PFSK-1 (cell line): Measurements from ENCODE around the gene PSG4. TPM values are rescaled to one million over a fixed set of nuclear protein-coding genes. Genes with fewer than 3 reads are reported as not detected.
"Not testable (repeated sequence)": the region's sequence is repeated elsewhere in the genome, so short reads cannot be mapped to it uniquely, and the experiment has no call there.

Experiments
- FOXP2 ChIP-seq: optimal IDR thresholded peaks from 2 replicates; pipeline ENCODE3; 2011; ENCODE audit warnings: borderline replicate concordance, control low read depth, inconsistent platforms; ENCODE audit not compliant: insufficient read depth; ENCODE audit errors: extremely low read length, extremely low read depth
- POLR2AphosphoS5 ChIP-seq: IDR thresholded peaks from 2 replicates; pipeline ENCODE4 v1.6.1; 2012; ENCODE audit warnings: low read depth, mild to moderate bottlenecking, control low read depth, low read length, moderate library complexity
- SIN3A ChIP-seq: IDR thresholded peaks from 2 replicates; pipeline ENCODE4 v1.6.1; 2012; ENCODE audit warnings: mild to moderate bottlenecking, low read length, moderate library complexity, borderline replicate concordance; ENCODE audit not compliant: insufficient read depth
- TAF1 ChIP-seq: IDR thresholded peaks from 2 replicates; pipeline ENCODE4 v1.6.1; 2012; ENCODE audit warnings: low read length, control low read depth, borderline replicate concordance; ENCODE audit not compliant: insufficient read depth
- polyA plus RNA-seq: library from polyadenylated mRNA; unstranded; fragments of >200 nt; gene quantifications from one replicate; pipeline ENCODE4 v1.2.1, GENCODE V29; 2012; ENCODE audit warnings: low read depth, missing spikeins; ENCODE audit not compliant: insufficient read length
- TF ChIP-seq, protein P1 (sequence below), 2 experiments: IDR thresholded peaks; 2 replicates each; pipeline versions ENCODE4 v1.6.1 to v1.8.0; 2011 to 2012; ENCODE audit warnings: low read depth in 2 of 2, low read length in 2 of 2, control low read depth in 1 of 2, inconsistent platforms in 1 of 2, mild to moderate bottlenecking in 1 of 2, moderate library complexity in 1 of 2; ENCODE audit not compliant: insufficient read depth in 1 of 2

The PSG4 gene
- polyA plus RNA-seq: not detected

DNA sequence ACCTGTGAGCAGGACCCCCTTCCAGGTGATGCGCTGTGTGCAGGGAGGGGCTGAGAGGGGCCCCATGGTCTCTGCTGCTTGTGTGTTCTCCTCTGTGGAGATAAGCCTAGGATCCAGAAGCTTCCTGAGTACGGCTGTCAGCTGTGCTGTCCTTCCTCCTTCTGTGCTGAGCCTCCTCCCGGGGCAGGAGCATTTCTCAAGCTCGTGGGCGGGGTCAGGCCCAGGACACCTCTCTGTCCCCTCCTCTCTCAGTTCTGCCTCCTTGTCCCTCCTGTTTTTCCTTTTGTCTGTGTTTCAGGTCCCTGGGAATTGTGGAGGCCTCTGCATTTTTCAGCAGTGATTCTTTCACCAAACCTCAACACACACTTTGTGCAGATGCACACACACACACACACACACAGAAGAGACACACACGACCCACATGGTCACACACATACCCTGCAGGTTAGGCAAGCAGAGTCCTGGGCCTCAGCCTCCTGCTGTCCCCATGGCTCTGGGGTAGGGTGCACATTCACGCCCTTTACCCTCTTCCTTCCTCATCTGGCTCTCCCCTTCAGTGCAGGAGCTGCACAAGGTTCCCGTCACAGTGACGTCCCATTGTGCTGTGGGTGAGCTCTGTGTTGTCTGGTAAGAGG, at the start of gene PSG4:
PSG4 (minus strand) TSS at position 168 of the 635 bp plus-strand sequence; CDS start at position 66, 102 bp downstream.
- TF ChIP-seq TAF1, SIN3A: not testable (repeated sequence)
- TF ChIP-seq, protein P1, sequence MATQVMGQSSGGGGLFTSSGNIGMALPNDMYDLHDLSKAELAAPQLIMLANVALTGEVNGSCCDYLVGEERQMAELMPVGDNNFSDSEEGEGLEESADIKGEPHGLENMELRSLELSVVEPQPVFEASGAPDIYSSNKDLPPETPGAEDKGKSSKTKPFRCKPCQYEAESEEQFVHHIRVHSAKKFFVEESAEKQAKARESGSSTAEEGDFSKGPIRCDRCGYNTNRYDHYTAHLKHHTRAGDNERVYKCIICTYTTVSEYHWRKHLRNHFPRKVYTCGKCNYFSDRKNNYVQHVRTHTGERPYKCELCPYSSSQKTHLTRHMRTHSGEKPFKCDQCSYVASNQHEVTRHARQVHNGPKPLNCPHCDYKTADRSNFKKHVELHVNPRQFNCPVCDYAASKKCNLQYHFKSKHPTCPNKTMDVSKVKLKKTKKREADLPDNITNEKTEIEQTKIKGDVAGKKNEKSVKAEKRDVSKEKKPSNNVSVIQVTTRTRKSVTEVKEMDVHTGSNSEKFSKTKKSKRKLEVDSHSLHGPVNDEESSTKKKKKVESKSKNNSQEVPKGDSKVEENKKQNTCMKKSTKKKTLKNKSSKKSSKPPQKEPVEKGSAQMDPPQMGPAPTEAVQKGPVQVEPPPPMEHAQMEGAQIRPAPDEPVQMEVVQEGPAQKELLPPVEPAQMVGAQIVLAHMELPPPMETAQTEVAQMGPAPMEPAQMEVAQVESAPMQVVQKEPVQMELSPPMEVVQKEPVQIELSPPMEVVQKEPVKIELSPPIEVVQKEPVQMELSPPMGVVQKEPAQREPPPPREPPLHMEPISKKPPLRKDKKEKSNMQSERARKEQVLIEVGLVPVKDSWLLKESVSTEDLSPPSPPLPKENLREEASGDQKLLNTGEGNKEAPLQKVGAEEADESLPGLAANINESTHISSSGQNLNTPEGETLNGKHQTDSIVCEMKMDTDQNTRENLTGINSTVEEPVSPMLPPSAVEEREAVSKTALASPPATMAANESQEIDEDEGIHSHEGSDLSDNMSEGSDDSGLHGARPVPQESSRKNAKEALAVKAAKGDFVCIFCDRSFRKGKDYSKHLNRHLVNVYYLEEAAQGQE (IDR thresholded peaks at IDR 0.05; ENCODE audit: insufficient read depth in 1 of 2, low read depth in 2 of 2, low read length in 2 of 2): not testable (repeated sequence)

DNA sequence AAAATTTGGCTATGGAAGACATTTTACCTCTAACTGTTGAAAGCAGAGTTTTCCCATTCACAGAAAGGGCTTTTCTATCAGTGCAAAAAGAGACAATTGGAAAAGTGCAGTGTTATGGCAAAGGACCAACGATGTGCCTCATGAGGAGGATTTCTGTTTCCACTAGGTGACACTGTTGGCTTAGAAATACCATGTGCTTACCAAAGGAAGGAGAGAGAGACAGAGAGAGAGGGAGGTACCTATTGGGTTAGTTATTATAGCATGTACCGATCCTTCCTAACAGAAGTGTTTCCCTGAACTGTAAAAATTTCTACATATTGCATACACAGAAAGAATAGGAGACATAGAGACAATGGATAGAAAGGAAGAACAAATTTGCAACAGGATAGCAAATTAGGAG, 23.9 kb upstream of the PSG4 start:
- TF ChIP-seq, protein P1 (IDR thresholded peaks at IDR 0.05; ENCODE audit: insufficient read depth in 1 of 2, low read depth in 2 of 2, low read length in 2 of 2): no peak
- TF ChIP-seq TAF1 (no peak), SIN3A (no peak), FOXP2 (no peak), POLR2AphosphoS5 (no peak)

DNA sequence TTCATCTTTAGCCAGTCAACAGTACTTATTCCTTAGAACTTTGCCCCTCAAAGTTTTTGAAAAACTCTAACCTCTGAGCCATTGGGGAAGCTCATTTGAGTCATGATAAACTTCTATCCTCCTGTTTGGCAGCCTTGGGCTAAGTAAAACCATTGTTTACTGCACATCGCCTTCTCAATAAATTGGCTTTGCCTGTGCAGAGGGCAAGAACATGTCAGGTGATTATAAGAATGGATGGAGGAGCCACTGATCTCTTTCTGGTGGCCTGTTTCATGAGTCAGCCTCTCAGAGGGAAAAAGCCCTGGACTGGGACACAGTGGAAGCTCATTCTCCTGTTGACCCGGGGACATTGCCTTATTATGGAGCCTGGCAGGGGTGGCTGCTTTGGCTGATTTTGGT, 19.4 kb upstream of the PSG4 start:
- TF ChIP-seq SIN3A (no peak), TAF1 (no peak), POLR2AphosphoS5 (no peak), FOXP2 (no peak)
- TF ChIP-seq, protein P1 (IDR thresholded peaks at IDR 0.05; ENCODE audit: insufficient read depth in 1 of 2, low read depth in 2 of 2, low read length in 2 of 2): no peak

DNA sequence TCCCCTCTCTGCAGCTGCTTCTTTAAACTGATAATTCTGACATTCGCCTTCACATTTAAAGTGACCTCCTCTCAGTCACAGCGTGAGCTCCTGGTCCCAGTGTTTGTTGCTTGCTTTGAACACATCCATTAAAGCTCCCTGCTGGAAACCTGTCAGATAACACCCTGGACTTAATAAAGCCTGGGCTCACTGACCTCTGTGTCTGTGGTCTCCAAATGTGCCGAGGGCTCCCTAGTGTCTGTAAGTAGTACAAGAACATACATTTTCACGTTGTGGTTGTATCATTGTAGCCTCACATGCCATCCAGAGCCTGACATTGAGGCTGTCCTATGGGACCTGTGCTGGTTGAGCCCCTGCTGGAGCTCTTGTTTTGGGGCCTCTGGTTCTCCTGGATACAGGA, 2.6 kb upstream of the PSG4 start:
- TF ChIP-seq TAF1 (no peak), SIN3A (no peak), FOXP2 (no peak), POLR2AphosphoS5 (no peak)
- TF ChIP-seq, protein P1 (IDR thresholded peaks at IDR 0.05; ENCODE audit: insufficient read depth in 1 of 2, low read depth in 2 of 2, low read length in 2 of 2): no peak
